HL-60/S4 (cell line): Measurements from ENCODE around the gene KIRREL2.

Experiments used
- in situ Hi-C: fragments of 300-500 bp; cut with MboI; formaldehyde crosslinking; loops from 2 replicates; pipeline ENCODE4 v1.14.3; 2022; ENCODE audit warnings: low sequenced_read_pairs

KIRREL2 gene

DNA sequence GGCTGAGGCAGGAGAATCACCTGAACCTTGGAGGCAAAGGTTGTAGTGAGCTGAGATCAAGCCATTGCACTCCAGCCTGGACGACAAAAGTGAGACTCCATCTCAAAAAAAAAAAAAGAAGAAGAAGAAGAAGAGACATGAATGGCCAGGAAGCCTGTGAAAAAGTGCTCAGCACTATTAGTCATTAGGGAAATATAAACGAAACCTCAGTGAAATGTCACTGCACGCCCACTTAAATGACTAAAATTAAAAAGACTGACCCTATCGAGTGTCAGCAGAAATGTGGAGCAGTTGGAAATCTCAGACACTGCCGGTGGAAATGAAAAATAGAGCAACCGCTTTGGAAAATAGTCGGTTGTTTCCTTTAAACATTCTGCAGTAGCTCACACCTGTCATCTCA is 56.9 kb downstream of the KIRREL2 start:
- in situ Hi-C loops, result no loop called here

DNA sequence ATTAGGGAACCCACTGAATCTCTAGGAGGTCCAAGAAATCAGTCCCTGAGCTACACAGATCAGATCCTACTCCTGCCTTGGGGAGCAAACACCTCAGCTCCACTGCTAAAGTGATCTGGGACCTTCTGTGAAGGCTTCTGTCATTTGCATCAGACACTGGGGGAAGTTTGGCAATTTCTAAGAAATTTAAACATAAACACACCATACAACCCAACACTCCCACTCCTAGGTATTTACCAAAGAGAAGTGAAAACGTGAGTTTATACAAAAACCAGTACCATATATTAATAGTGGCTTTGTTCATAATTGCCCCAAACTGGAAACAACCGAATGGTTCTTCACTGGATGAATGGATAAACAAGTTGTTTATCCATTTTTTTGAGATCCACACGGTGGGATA is 58.7 kb downstream of the KIRREL2 start:
- in situ Hi-C loops, result no loop called here
